ENCODE data around the gene EHF.

The EHF gene

GRCh38 chr11:34647131-34647530, 26.2 kb downstream of the EHF start:
- DNase-seq = no peak

- no peak for DNase-seq
These were observed 26.6 kb downstream of the EHF start for GRCh38 chr11:34647532-34647931.

- no peak for DNase-seq
These were observed 27.1 kb downstream of the EHF start for GRCh38 chr11:34648036-34648435.

- no peak for DNase-seq
These were observed 28.7 kb downstream of the EHF start for GRCh38 chr11:34649597-34649996.

- no peak for DNase-seq
These were observed 29.6 kb downstream of the EHF start for GRCh38 chr11:34650528-34650927.

- no peak for DNase-seq
These were observed 30.7 kb downstream of the EHF start for GRCh38 chr11:34651551-34651950.

GRCh38 chr11:34652191-34652973, 31.5 kb downstream of the EHF start:
- no peak for DNase-seq

- DNase-seq = no peak
These were observed 32.1 kb downstream of the EHF start for GRCh38 chr11:34653031-34653430.

- DNase-seq = no peak
These were observed 33.1 kb downstream of the EHF start for GRCh38 chr11:34653851-34654482.

- no peak for DNase-seq
These were observed 33.8 kb downstream of the EHF start for GRCh38 chr11:34654483-34655334.

- no peak for DNase-seq
These were observed 34.6 kb downstream of the EHF start for GRCh38 chr11:34655335-34656008.

GRCh38 chr11:34656062-34656720, 35.3 kb downstream of the EHF start:
- no peak for DNase-seq

GRCh38 chr11:34658071-34659015, 37.5 kb downstream of the EHF start:
- no peak for DNase-seq

GRCh38 chr11:34659096-34659733, 38.3 kb downstream of the EHF start:
- no peak for DNase-seq

GRCh38 chr11:34665077-34665835, 44.4 kb downstream of the EHF start:
- no peak for DNase-seq

- no peak for DNase-seq
These were observed 47.1 kb downstream of the EHF start for GRCh38 chr11:34667810-34668582.

GRCh38 chr11:34668583-34669053, 47.7 kb downstream of the EHF start:
- DNase-seq = no peak

- DNase-seq = no peak
These were observed 48.6 kb downstream of the EHF start for GRCh38 chr11:34669458-34669857.

GRCh38 chr11:34671117-34671516, 50.2 kb downstream of the EHF start:
- no peak for DNase-seq

Measured in NCI-H187 (cell line).